ENCODE measurements around the gene MRPL14.

- TF ChIP-seq SIN3A (IDR thresholded peaks at IDR 0.05; ENCODE audit: low read depth) = no peak
- TF ChIP-seq CBX3 (IDR thresholded peaks at IDR 0.05; ENCODE audit: low read depth) = no peak
- TF ChIP-seq CEBPB (IDR thresholded peaks at IDR 0.05; ENCODE audit: low read depth) = no peak
- no peak for TF ChIP-seq CTCF (IDR thresholded peaks at IDR 0.05 in 2 of 3, conservative IDR thresholded peaks at IDR 0.05 in 1 of 3; ENCODE audit: borderline replicate concordance in 1 of 3, insufficient read depth in 1 of 3, low read depth in 2 of 3, low read length in 2 of 3)
- no peak for TF ChIP-seq EZH2phosphoT487 (IDR thresholded peaks at IDR 0.05; ENCODE audit: borderline replicate concordance)
Observed at GRCh38 chr6:44080561-44081521, 46.4 kb downstream of the MRPL14 start.

All from HCT116 (cell line).